HG03378 (cell line): ENCODE measurements around the gene MRPL52.

ENCODE experiments used
- ATAC-seq: cut with Tn5 transposase; IDR thresholded peaks from one replicate; pipeline ENCODE4 v1.9.1; 2021; ENCODE audit warnings: mild to moderate bottlenecking, moderate library complexity; ENCODE audit not compliant: unreplicated experiment

MRPL52 gene

DNA sequence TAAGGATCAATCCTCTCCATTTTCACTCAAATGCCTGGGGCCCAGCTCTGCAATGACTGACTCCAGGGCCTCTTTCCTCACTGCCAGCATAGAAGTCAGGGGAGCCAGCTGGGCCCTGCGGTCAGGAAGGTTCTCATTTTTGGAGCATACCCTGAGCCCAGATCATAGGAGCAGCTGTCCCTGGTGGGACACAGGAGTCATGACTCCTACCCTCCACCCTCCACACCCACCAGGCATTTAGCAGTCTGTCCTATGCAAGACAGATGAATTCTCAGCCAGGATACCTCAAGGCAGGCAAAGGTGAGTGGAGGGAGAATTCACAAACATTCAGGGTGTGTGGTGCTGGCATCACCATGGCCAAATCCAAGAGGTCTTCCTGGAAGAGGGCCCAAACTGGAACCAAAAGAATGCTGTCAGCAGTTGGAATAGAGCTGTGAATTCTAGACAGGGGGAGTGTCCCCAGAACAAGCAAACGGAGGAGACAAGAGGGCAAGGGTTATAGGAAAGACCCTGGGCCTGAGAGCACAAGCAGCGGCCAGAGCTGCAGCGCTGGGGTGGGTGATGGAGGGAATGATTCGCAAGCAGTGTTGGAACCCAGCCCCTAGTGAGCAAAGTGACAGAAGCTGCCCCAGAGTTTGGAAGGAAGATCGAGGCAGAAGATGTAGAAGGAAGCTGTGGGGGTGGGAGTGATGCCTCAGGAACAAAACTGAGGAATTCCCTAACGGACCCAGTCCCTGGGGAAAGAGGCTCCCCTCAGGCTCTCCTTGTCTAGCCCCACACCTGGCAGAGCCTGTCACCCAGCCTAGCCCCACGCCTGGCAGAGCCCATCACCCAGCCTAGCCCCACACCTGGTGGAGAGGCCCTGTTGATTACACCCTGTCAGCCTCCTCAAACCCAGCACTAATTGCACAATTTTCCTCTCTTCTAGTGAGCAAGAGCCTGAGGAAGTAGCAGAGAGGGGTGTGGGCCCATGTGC, 48.9 kb downstream of the MRPL52 start:
- ATAC-seq, result no peak

DNA sequence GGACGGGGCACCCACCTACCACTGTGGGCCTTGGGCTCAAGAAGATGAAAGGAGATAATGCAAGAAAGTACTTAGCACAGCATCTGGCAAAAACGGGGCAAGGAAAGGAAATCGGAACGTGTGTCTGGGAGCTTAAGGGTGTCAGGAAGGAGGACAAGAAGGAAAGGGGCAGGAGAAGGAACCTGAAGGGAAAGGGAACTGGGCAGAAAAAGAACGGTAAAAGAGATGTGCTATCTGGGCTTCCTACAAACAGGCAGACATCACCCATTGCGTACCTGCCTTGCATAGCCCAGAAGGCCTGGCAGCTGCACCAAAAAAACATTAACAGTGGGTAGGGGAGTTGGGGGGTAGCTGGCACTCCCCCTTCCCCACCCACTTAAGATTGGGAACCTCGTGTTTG, 52.4 kb downstream of the MRPL52 start:
- no peak for ATAC-seq

DNA sequence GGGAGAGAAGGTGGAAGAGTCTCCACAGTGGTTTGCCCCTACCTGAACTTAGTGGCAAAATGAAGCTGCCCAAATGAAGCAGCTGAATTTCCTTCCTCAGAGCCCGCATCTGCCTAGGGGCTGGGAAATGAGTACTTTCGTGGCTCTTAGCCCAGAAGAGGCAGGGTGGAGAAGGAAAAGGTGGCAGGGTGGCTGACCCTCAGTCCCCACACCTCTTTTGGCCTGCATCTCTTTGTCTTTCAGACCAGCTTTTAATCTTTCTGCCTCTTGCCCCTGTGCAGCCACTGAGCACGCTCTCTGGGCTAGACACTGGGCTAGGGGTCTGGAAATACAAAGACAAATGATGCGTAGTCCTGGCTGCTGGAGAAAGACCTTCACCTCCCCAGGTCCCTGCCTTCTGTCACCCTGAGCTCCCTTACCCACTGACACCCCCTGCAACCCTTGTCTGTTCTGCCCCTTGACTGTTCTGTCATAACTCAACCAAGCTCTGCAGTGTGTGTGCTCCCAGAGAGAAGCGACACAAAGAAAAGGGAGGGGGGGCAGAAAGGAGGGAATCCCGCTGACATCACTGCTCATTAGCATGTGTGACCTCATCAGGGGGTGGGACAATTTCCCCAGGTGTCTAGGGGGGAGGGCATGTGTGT, 53.0 kb downstream of the MRPL52 start:
- no peak for ATAC-seq

DNA sequence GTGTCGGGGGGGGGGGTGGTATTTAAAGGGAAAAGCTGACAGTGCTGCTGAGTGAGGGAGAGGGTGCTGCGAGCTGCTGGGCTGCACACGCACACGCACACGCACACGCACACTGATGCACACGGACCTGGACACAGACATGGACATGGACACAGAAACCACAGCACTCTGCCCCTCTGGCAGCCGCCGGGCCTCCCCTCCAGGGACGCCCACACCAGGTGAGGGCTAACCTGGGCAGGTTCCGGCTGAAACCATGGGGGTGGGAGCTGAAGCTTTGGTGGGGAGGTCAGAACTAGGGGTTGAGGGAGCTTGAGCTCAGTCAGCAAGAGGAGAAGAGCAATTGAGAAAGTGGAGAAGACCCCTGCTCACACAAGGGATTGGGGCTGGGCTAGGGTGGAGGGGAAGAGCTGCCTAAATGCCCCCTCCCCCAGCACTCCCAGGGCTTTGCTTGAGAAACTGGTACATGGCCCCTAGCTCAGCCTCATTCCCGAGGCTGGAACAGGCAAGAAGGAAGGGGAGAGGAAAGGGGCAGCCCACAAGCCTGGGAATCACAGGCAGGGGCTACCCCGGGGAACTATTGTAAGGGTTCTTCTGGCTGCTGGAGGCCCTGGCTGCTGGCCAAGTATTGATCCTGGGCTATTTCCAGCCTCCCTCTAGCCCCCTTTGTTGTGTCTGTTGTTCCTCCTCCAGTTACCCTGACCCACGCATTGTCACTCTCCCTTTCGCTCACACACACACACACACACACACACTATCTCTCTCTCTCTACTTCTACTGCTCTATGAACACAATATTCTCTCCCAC, 53.7 kb downstream of the MRPL52 start, which contains the start of gene REM2:
Gene REM2, plus strand, starts transcription at position 50 of the 804 bp plus-strand sequence. Its CDS starts 66 bp downstream, at position 116.
- no peak for ATAC-seq

DNA sequence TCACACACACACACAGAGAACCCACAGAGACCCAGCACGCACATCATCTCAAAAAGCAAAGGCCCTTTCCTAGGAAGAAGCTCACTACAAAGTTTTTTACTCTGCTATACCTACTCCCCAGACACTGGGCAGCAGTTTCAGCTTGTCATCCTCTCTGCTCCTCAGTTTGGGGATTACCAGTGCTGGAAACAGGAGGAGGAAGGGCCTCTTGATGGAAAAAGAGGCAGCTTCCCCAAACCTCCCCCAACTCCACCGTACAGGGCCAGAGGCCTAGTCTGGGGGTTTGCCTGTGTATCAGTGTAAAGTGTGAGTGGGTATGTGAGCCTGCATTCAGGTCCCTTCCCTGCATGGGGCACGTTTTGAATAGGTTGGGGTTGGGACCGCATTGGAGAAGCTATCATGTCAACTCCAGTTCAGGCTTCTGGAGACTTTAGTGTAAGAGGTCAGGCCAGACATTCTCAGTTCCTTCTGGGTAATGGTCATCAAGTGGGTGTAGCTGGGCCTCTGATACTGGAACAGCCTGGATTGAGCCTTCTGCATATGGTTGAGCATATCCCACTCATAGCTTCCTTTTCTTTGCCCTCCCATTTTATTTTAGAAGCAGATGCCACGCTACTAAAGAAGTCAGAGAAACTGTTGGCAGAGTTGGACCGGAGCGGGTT, 54.5 kb downstream of the MRPL52 start:
- no peak for ATAC-seq
